Activated naive CD4-positive, alpha-beta T cell (primary cell): ENCODE measurements around the gene MCTS1.
A peak's percentile ranks its signal among the peaks of the same experiment; 100 is the strongest.
"Not testable (repeated sequence)": the region's sequence is repeated elsewhere in the genome, so short reads cannot be mapped to it uniquely, and the experiment has no call there.

Experiments
- DNase-seq, 4 experiments: peaks; one replicate each; lab custom pipeline; 2025; lab: John Stamatoyannopoulos, UW

The MCTS1 gene

DNA sequence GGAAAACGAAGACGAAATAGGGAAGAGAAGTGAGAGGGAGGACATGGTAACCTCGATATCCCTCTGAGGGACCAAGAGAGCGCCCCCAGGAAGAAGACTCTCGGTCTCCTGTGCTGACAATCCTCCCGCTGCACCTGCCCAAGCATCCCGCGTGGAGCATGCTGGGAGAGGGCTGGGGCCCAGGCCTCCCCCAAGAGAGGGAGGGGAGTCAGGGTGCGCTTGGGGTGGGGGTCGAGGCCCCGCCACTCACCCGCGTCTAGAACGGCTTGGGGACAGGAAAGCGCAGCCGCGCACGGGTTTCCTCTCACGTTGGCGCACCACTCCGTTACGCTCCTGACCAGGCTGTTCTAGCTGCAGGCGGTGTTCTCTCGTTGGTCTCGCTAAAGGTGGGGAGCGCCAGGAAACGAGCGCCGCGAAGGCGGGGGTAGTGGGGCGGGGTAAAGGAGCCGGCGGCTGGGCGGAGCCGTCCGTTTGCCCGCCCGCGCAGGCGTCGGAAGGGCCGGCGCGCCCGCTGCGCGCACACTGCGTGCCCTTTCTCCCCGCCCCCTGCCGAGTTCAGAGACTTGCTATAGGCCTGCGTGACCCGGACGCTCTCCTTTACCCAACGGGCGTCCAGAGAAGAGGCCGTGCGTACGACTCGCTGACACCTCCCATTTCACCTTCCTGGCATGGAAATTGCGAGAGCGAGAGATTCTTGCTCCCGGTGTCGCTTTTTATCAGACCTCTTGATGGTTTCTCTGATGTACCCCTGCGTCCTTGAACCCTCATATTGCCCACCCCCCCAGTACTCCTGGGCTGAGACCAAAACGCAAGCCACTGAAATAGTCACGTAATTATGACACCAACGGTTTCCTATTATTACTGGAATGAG is 26.0 kb downstream of the MCTS1 start, which contains the start of gene C1GALT1C1:
C1GALT1C1 (minus strand) TSS at position 388 of the 871 bp plus-strand sequence. CDS start 2,888 bp downstream, outside the sequence.
- DNase-seq, result peak; percentile 65 to 89 (median 73)

DNA sequence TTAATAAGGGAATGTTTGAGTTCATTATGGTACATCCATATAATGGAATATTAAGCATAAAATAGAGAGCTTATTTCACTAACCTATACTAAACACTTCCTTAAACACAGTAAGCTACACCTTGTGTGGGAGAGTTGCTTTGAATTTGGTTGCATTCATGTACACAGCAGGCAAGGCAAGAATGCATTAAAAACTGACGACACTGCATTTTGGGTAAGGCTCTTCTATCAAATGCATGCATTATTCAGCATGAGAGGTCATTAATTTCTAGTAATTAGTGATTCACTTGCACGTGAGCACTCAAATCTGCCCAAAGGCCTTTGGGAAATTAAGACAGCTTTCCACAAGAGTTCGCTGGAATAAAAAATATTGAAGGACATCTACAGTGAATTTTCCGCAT is 34.7 kb downstream of the MCTS1 start:
- DNase-seq, result no peak

DNA sequence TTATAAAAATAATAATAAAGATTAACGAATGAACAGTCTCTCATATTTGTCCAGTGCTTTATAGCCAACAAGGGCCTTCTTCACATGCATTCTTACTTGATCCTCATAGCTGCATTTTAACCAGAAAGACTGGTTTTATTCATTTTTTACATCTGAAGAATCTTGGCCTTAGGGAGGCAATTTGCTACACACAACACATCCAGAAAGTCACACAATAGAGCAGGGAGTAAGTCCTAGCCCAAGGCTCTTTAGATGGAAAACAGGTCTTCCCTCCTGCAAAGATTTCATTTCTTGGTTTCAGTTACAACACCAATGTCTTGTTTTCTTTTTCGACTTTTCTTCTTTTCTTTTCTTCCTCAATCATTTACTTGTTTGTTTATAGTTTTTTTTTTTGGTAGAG is 39.0 kb downstream of the MCTS1 start:
- DNase-seq, result no peak

DNA sequence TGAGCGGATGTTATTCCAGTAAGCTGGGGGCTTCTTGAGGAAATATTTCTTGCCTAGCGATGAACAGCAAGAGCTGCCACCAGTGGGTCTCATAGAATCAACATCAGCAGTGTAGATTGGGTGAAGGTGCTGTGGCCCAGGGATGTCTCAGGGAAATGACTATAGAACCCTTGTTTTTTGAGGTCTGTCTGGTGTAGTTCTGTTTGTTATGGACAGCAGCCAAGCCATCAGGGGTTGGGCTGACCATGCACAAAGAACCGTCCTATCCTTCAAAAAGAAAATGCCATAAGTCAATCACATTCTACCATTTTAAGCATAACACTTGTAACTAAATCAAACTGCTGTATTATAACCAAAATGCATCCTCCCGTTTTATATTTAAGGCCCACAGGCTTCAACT is 43.2 kb downstream of the MCTS1 start:
- DNase-seq, result no peak

DNA sequence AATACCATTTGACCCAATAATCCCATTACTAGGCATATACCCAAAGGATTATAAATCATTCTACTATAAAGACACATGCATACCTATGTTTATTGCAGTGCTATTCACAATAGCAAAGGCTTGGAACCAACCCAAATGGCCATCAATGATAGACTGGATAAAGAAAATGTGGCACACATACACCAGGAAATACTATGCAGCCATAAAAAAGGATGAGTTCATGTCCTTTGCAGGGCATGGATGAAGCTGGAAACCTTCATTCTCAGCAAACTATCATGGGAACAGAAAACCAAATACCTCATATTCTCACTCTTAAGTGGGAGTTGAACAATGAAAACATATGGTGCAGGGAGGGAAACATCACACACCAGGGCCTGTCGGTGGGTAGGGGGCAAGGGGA is 48.4 kb downstream of the MCTS1 start:
- DNase-seq, result not testable (repeated sequence)

DNA sequence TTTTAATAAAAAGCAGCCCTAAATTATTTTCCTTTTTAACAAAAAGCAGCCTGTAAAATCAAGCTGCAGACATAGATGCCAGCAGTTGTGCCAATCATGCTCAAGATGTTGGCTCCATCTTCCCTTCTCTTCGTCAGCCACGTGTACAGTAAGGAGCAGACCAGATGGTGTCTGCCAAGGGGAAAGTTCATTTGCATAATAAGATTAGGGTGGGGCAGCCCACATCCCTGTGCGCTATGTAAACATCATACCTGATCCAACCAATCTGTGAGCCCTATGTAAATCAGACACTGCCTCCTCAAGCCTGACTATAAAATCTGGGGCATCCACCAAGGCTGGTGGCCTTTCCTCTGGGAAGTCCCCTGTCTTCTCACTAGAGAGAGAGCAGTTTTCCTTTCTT is 49.1 kb downstream of the MCTS1 start:
- DNase-seq, result no peak

DNA sequence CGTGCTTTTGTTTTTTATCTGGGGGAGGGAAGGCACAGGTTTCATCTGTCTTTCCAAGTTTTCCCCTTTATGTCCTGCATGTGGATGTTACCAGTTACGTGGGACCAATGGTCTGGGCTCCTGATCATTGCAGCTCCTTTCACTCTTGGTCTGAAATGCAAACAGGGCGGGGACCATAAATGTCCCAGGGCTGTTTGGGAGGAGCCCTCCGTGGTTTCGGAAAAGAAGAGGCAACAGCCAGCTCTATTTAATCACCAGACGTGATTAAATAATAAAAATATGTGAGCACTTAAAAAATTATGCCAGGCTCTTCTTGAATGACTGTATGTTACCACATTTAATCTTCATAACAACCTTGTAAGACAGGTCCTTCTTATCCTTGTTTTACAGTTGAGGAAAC is 56.7 kb downstream of the MCTS1 start:
- no peak for DNase-seq
